Fibroblast of lung (primary cell): ENCODE results near the gene RNLS. TPM values are rescaled to one million over a fixed set of nuclear protein-coding genes. Genes with fewer than 3 reads are reported as not detected.

Experiments used
- DNase-seq, 2 donors: peaks; one replicate each; pipeline versions ENCODE4 v3.0.0 to v3.0.0-alpha.2; 2010; ENCODE audit warnings: low read depth in 2 of 2
- H2AFZ ChIP-seq: 2 replicates; pipeline ENCODE4 v1.5.1; 2012; ENCODE audit warnings: low read length, control low read depth, inconsistent platforms
- H3K27ac ChIP-seq: 2 replicates; pipeline ENCODE4 v1.5.1; 2011; ENCODE audit warnings: low read length, control low read depth; ENCODE audit not compliant: insufficient read depth
- H3K27me3 ChIP-seq: 2 replicates; pipeline ENCODE4 v1.5.1; 2011; ENCODE audit warnings: mild to moderate bottlenecking, low read length; ENCODE audit not compliant: control insufficient read depth, insufficient read depth
- H3K36me3 ChIP-seq: 2 replicates; pipeline ENCODE4 v1.5.1; 2011; ENCODE audit warnings: low read length; ENCODE audit not compliant: control insufficient read depth, insufficient read depth
- H3K4me1 ChIP-seq: 2 replicates; pipeline ENCODE4 v1.5.1; 2011; ENCODE audit warnings: low read length; ENCODE audit not compliant: control insufficient read depth, insufficient read depth; ENCODE audit errors: extremely low read depth
- H3K4me2 ChIP-seq: 2 replicates; pipeline ENCODE4 v1.5.1; 2011; ENCODE audit warnings: low read length, control low read depth; ENCODE audit not compliant: insufficient read depth; ENCODE audit errors: extremely low read depth
- H3K4me3 ChIP-seq, 4 experiments: fragments of 200-600 bp in 1 of 4; sonication (generic) in 1 of 4; replicated peaks in 1 of 4; 2 replicates each; pipeline ENCODE4 v1.5.1; 2011 to 2016; ENCODE audit warnings: low read length in 4 of 4, low read depth in 3 of 4, mild to moderate bottlenecking in 3 of 4, control low read depth in 2 of 4, inconsistent platforms in 1 of 4, mixed read lengths in 1 of 4; ENCODE audit not compliant: insufficient read depth in 1 of 4; ENCODE audit errors: control extremely low read depth in 1 of 4
- H3K79me2 ChIP-seq: 2 replicates; pipeline ENCODE4 v1.5.1; 2012; ENCODE audit warnings: mild to moderate bottlenecking, low read length, inconsistent platforms; ENCODE audit not compliant: control insufficient read depth, insufficient read depth
- H3K9ac ChIP-seq: 2 replicates; pipeline ENCODE4 v1.5.1; 2011; ENCODE audit warnings: mild to moderate bottlenecking, low read length, control low read depth; ENCODE audit not compliant: insufficient read depth
- H3K9me3 ChIP-seq: 2 replicates; pipeline ENCODE4 v1.5.1; 2012; ENCODE audit warnings: low read depth, low read length; ENCODE audit not compliant: control insufficient read depth, insufficient read depth
- H4K20me1 ChIP-seq: 2 replicates; pipeline ENCODE4 v1.5.1; 2011; ENCODE audit warnings: low read length; ENCODE audit not compliant: control insufficient read depth, insufficient read depth; ENCODE audit errors: extremely low read depth
- CTCF ChIP-seq, 2 donors: IDR thresholded peaks in 1 of 2; conservative IDR thresholded peaks in 1 of 2; 1 replicate in 1 of 2; 2 replicates in 1 of 2; pipeline ENCODE4 v1.5.1; 2011 to 2012; ENCODE audit warnings: low read length in 2 of 2, control low read depth in 1 of 2, inconsistent platforms in 1 of 2, low read depth in 1 of 2, mild to moderate bottlenecking in 1 of 2
- EZH2 ChIP-seq: IDR thresholded peaks from 2 replicates; pipeline ENCODE4 v1.5.1; 2012; ENCODE audit warnings: low read length, control low read depth, mild to moderate bottlenecking; ENCODE audit errors: missing control alignments
- polyA plus RNA-seq, 2 donors: library from polyadenylated mRNA; depleted of rRNA in 1 of 2; stranded (reverse) in 1 of 2; unstranded in 1 of 2; fragments of >200 nt; gene quantifications; 2 replicates each; pipeline ENCODE4 v1.2.1, GENCODE V29; 2011 to 2012; ENCODE audit warnings: missing spikeins in 1 of 2
- total RNA-seq: library from RNA; depleted of rRNA; stranded (reverse); fragments of >200 nt; gene quantifications from 2 replicates; pipeline ENCODE4 v1.2.1, GENCODE V29; 2014

RNLS gene
- total and polyA plus RNA-seq, 2 donors (not counting 1 experiment from before 2014, with no cell fraction given) = 16.5 to 18.4 TPM

GRCh38 chr10:88507404-88507803 is 75.7 kb downstream of the RNLS start:
- Histone ChIP-seq H3K4me3 (no peak overlapping the region), H2AFZ (no peak overlapping the region), H3K27ac (no peak overlapping the region), H3K9me3 (no peaks in the 10 kb centered on the region), H3K27me3 (no peaks in the 10 kb centered on the region), H3K9ac (no peak overlapping the region), H3K79me2 (no peaks in the 10 kb centered on the region), H3K4me1 (no peaks in the 10 kb centered on the region), H3K4me2 (no peak overlapping the region), H4K20me1 (no peaks in the 10 kb centered on the region), H3K36me3 (no peaks in the 10 kb centered on the region)
- no peak for TF ChIP-seq CTCF (conservative IDR thresholded peaks at IDR 0.05 in 1 of 2, IDR thresholded peaks at IDR 0.05 in 1 of 2; ENCODE audit: low read depth in 1 of 2, low read length in 2 of 2)
- TF ChIP-seq EZH2 = no peak
- no peak for DNase-seq

DNA sequence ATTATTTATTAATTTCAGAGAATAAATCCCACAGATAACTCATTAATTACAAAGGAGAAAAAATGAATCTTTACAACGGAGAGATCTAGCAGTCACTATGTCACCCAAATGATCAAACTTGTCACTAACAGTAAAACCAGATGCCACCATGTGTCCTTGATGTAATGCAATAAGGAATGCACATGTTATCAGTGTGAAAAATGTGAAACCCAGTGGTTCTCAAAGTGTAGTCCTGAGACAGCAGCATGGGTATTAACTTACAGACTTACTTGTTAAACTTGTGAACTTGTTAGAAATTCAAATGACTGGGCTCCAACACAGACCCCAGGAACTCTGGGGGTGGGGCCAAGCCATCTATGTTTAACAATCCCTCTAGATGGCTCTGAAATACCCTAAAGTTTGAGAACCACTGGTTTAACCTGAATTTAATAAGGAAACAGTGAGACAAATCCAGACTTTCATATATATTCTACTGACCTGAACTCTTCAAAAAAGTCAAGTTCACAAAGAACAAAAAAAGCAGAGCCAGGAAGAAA is 77.4 kb downstream of the RNLS start:
- H3K79me2 ChIP-seq = no peaks in the 10 kb centered on the region
- no peak overlapping the region for H3K4me2 ChIP-seq
- H3K27ac ChIP-seq = no peak overlapping the region
- no peaks in the 10 kb centered on the region for H3K27me3 ChIP-seq
- no peaks in the 10 kb centered on the region for H3K9me3 ChIP-seq
- TF ChIP-seq CTCF (conservative IDR thresholded peaks at IDR 0.05 in 1 of 2, IDR thresholded peaks at IDR 0.05 in 1 of 2; ENCODE audit: low read depth in 1 of 2, low read length in 2 of 2) (no peak), EZH2 (no peak)
- no peak overlapping the region for H2AFZ ChIP-seq
- no peak overlapping the region for H3K4me3 ChIP-seq
- H4K20me1 ChIP-seq = no peaks in the 10 kb centered on the region
- H3K36me3 ChIP-seq = no peaks in the 10 kb centered on the region
- H3K4me1 ChIP-seq = no peaks in the 10 kb centered on the region
- no peak for DNase-seq
- H3K9ac ChIP-seq = no peak overlapping the region

GRCh38 chr10:88505265-88505664 is 77.9 kb downstream of the RNLS start:
- no peak overlapping the region for H3K9ac ChIP-seq
- H3K4me2 ChIP-seq = no peak overlapping the region
- TF ChIP-seq CTCF (conservative IDR thresholded peaks at IDR 0.05 in 1 of 2, IDR thresholded peaks at IDR 0.05 in 1 of 2; ENCODE audit: low read depth in 1 of 2, low read length in 2 of 2) (no peak), EZH2 (no peak)
- H3K4me3 ChIP-seq = no peak overlapping the region
- no peaks in the 10 kb centered on the region for H3K27me3 ChIP-seq
- no peaks in the 10 kb centered on the region for H3K9me3 ChIP-seq
- no peaks in the 10 kb centered on the region for H3K4me1 ChIP-seq
- no peaks in the 10 kb centered on the region for H3K79me2 ChIP-seq
- no peaks in the 10 kb centered on the region for H3K36me3 ChIP-seq
- no peak overlapping the region for H3K27ac ChIP-seq
- no peak overlapping the region for H2AFZ ChIP-seq
- no peak for DNase-seq
- no peaks in the 10 kb centered on the region for H4K20me1 ChIP-seq
